ENCODE results near the gene PEG3. TPM values are rescaled to one million over a fixed set of nuclear protein-coding genes. Genes with fewer than 3 reads are reported as not detected.

PEG3 gene
- total RNA-seq, 1 donor from 2014 or later = not detected

DNA sequence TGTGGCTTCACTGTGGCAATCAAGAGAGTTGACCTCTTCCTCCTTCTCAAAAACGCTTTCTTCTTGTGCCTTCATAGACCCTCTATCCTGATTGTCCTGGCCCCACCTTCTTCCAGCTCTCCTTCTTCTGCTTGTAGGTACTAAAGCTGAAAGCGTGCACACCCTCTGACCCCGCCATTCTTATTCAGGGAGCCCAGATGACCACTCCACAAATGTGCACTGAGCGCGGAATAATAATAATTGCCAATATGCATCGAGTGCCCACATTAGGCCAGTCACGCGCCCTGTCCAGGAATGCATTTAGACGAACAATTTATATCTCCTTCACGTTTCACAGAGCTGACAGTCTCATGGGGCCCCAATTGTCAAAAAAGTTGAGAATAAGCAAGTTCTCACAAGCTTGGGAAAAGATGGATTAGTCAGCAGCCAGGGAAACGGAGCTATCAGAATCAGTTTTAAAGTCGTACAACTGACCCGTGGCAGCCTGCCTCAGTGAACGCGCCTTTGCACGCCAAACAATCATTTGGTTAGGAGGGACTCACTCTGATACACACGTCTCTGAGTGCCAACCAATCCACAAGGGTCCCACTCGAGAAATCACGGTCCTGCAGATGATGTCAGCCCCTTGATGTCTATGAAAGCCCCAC lies 36.7 kb upstream of the PEG3 start:
- CTCF ChIA-PET = no interaction called here
- peaks cover 2% of the 10 kb centered on the region for H3K36me3 Mint-ChIP-seq (ENCODE audit: low read depth)
- intact Hi-C loops (cut with micrococcal nuclease) = no loop called here

DNA sequence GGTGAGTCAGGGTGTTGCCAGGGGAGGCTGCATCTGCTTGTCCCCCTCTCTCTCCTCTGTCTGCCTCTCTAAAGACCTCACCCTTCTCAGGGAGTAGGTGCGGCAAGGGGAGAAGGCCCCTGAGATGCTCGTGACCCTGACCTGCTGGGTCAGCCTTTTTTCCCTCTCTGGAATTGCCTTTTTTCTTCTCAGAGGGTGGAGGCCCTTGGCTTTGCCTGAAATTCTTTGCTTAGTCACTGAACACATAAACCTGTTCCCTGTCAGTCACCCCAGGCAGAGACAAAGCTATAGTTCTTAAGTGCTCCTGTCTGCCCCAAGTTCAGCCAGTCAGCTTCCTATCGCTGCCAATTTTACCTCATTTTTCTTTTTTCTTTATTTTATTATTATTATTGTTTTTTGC lies 35.2 kb upstream of the PEG3 start:
- Mint-ChIP-seq H3K4me1 (no peaks in the 10 kb centered on the region), H3K9me3 (peaks cover 11% of the 10 kb centered on the region), H3K4me3 (no peak overlapping the region), H3K27ac (no peak overlapping the region), H3K27me3 (no peaks in the 10 kb centered on the region), H3K36me3 (ENCODE audit: low read depth) (peaks cover 2% of the 10 kb centered on the region)
- no peak for DNase-seq
- intact Hi-C loops (cut with micrococcal nuclease) = no loop called here
- TF ChIP-seq, protein P1, sequence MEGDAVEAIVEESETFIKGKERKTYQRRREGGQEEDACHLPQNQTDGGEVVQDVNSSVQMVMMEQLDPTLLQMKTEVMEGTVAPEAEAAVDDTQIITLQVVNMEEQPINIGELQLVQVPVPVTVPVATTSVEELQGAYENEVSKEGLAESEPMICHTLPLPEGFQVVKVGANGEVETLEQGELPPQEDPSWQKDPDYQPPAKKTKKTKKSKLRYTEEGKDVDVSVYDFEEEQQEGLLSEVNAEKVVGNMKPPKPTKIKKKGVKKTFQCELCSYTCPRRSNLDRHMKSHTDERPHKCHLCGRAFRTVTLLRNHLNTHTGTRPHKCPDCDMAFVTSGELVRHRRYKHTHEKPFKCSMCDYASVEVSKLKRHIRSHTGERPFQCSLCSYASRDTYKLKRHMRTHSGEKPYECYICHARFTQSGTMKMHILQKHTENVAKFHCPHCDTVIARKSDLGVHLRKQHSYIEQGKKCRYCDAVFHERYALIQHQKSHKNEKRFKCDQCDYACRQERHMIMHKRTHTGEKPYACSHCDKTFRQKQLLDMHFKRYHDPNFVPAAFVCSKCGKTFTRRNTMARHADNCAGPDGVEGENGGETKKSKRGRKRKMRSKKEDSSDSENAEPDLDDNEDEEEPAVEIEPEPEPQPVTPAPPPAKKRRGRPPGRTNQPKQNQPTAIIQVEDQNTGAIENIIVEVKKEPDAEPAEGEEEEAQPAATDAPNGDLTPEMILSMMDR (IDR thresholded peaks at IDR 0.05) = no peak
- CTCF ChIA-PET = no interaction called here
- POLR2A ChIA-PET = no interaction called here
- ATAC-seq (ENCODE audit: low read depth) = no peak

More for the DNA sequence above, 36.7 kb upstream of the PEG3 start:
- ATAC-seq (ENCODE audit: low read depth) (no peak), DNase-seq (no peak)
- Mint-ChIP-seq H3K27me3 (no peaks in the 10 kb centered on the region), H3K27ac (no peak overlapping the region), H3K4me3 (no peak overlapping the region), H3K4me1 (no peaks in the 10 kb centered on the region), H3K9me3 (peaks cover 10% of the 10 kb centered on the region)
- TF ChIP-seq, protein P1 (IDR thresholded peaks at IDR 0.05) = no peak
- POLR2A ChIA-PET = no interaction called here

DNA sequence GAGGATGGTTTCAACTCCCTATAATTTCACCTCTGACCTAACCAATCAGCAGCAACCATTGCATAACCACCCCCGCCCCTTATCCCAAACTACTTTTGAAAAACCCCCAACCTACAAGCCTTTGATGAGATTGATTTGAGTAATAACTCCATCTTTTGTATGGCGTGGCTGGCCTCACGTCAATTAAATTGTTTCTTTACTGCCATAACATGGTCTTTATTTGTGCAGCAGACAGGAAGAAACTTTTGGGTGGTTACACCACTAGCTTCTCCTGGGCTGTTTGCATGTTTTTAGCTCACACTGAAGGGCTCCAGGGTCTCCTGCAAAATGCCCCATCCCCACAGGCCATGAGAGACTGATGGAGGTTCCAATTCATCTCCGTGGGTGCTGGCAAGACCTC lies 34.0 kb upstream of the PEG3 start:
- Mint-ChIP-seq H3K27me3 (no peaks in the 10 kb centered on the region), H3K27ac (no peak overlapping the region), H3K4me3 (no peak overlapping the region), H3K4me1 (no peaks in the 10 kb centered on the region), H3K36me3 (ENCODE audit: low read depth) (peaks cover 2% of the 10 kb centered on the region), H3K9me3 (peaks cover 16% of the 10 kb centered on the region)
- ChIA-PET CTCF (no interaction called here), POLR2A (no interaction called here)
- intact Hi-C loops (cut with micrococcal nuclease) = no loop called here
- DNase-seq (no peak), ATAC-seq (ENCODE audit: low read depth) (no peak)
- TF ChIP-seq, protein P1 (IDR thresholded peaks at IDR 0.05) = no peak

DNA sequence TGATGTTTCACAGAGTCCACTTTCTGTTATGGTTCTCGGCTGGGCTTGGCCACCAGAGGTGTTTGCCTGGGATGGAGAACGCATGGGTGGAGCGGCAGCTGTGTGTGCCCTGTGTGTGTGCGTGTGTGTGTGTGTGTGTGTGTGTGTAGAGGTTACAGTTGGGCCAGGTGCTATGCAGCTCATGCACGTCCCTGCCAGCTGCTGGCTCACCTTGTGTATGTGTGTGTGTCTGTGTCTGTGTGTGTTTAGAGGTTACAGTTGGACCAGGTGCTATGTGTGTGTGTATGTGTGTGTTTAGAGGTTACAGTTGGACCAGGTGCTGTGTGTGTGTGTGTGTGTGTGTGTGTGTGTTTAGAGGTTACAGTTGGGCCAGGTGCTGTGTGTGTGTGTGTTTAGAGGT lies 33.0 kb upstream of the PEG3 start:
- CTCF ChIA-PET = no interaction called here
- H3K9me3 Mint-ChIP-seq = peaks cover 16% of the 10 kb centered on the region
- TF ChIP-seq, protein P1 (IDR thresholded peaks at IDR 0.05) = no peak
- no peaks in the 10 kb centered on the region for H3K4me1 Mint-ChIP-seq
- DNase-seq = no peak
- peaks cover 2% of the 10 kb centered on the region for H3K36me3 Mint-ChIP-seq (ENCODE audit: low read depth)
- intact Hi-C loops (cut with micrococcal nuclease) = no loop called here
- ATAC-seq (ENCODE audit: low read depth) = no peak
- H3K27ac Mint-ChIP-seq = no peak overlapping the region
- H3K4me3 Mint-ChIP-seq = no peak overlapping the region
- no peaks in the 10 kb centered on the region for H3K27me3 Mint-ChIP-seq
- POLR2A ChIA-PET = no interaction called here

DNA sequence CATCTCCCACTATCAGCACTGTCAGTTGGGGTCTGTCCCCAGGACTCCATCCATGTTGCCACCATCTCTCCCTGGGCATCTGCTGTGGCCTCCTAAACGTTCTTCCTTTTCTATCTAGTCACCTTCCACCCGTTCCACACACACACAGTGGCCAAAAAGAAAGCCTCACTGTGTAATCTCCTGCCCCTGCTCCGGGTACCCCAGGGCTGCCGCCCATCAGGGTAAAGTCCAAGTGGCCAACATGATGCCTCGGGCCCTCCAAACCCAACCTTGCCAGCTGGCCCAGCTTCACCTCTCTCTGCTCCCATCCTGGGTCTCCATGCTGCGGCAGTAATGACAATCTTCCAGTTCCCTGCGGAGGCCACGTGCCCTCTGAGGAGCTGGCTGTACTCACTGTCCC lies 29.4 kb upstream of the PEG3 start:
- Mint-ChIP-seq H3K27ac (no peak overlapping the region), H3K27me3 (no peaks in the 10 kb centered on the region), H3K4me1 (no peaks in the 10 kb centered on the region), H3K36me3 (ENCODE audit: low read depth) (no peaks in the 10 kb centered on the region), H3K9me3 (peaks cover 20% of the 10 kb centered on the region), H3K4me3 (no peak overlapping the region)
- DNase-seq (no peak), ATAC-seq (ENCODE audit: low read depth) (no peak)
- intact Hi-C loops (cut with micrococcal nuclease) = no loop called here
- ChIA-PET POLR2A (no interaction called here), CTCF (no interaction called here)
- TF ChIP-seq, protein P1 (IDR thresholded peaks at IDR 0.05) = no peak
